Suprapubic skin (tissue), 3 donors: ENCODE results near the gene MICALL2.

Experiments used
- POLR2A ChIP-seq, 2 donors: fragments of 450-650 bp; IDR thresholded peaks; one replicate each; pipeline ENCODE4 v1.6.1; 2017; ENCODE audit warnings: antibody characterized with exemption in 2 of 2, mild to moderate bottlenecking in 2 of 2, moderate library complexity in 2 of 2
- TF ChIP-seq, protein P1 (sequence below), 2 donors: fragments of 200-600 bp in 1 of 2; fragments of 450-650 bp in 1 of 2; sonication (generic) in 1 of 2; IDR thresholded peaks; one replicate each; pipeline ENCODE4 v1.5.1; 2016 to 2019; ENCODE audit warnings: antibody characterized with exemption in 2 of 2, mild to moderate bottlenecking in 1 of 2, moderate library complexity in 1 of 2

GRCh38 chr7:1492640-1493039 lies 33.4 kb upstream of the MICALL2 start:
- TF ChIP-seq, protein P1, sequence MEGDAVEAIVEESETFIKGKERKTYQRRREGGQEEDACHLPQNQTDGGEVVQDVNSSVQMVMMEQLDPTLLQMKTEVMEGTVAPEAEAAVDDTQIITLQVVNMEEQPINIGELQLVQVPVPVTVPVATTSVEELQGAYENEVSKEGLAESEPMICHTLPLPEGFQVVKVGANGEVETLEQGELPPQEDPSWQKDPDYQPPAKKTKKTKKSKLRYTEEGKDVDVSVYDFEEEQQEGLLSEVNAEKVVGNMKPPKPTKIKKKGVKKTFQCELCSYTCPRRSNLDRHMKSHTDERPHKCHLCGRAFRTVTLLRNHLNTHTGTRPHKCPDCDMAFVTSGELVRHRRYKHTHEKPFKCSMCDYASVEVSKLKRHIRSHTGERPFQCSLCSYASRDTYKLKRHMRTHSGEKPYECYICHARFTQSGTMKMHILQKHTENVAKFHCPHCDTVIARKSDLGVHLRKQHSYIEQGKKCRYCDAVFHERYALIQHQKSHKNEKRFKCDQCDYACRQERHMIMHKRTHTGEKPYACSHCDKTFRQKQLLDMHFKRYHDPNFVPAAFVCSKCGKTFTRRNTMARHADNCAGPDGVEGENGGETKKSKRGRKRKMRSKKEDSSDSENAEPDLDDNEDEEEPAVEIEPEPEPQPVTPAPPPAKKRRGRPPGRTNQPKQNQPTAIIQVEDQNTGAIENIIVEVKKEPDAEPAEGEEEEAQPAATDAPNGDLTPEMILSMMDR (IDR thresholded peaks at IDR 0.05): no peak
- no peak for TF ChIP-seq POLR2A (IDR thresholded peaks at IDR 0.05)
